HG02884 (cell line): ENCODE results near the gene SDSL.

Experiments used
- ATAC-seq: cut with Tn5 transposase; IDR thresholded peaks from one replicate; pipeline ENCODE4 v1.9.1; 2021; ENCODE audit warnings: mild to moderate bottlenecking, moderate library complexity; ENCODE audit not compliant: unreplicated experiment

SDSL gene

GRCh38 chr12:113418213-113418879 is 3.8 kb upstream of the SDSL start:
- ATAC-seq: no peak

- no peak for ATAC-seq
These were observed 1.1 kb upstream of the SDSL start for GRCh38 chr12:113420996-113421595.

- ATAC-seq: no peak
These were observed 898 bp downstream of the SDSL start for GRCh38 chr12:113422886-113423669.

GRCh38 chr12:113424456-113424855 is 2.3 kb downstream of the SDSL start:
- ATAC-seq: no peak

GRCh38 chr12:113424915-113425823 is 3.0 kb downstream of the SDSL start:
- no peak for ATAC-seq

- ATAC-seq: no peak
These were observed 3.8 kb downstream of the SDSL start for GRCh38 chr12:113425960-113426453.

- no peak for ATAC-seq
These were observed 5.7 kb downstream of the SDSL start for GRCh38 chr12:113427882-113428281.

GRCh38 chr12:113428482-113428881 is 6.3 kb downstream of the SDSL start:
- ATAC-seq: no peak

GRCh38 chr12:113432986-113433385 is 10.8 kb downstream of the SDSL start:
- ATAC-seq: no peak

GRCh38 chr12:113435367-113435766 is 13.2 kb downstream of the SDSL start:
- no peak for ATAC-seq

- no peak for ATAC-seq
These were observed 14.4 kb downstream of the SDSL start for GRCh38 chr12:113436586-113436985.

- no peak for ATAC-seq
These were observed 15.0 kb downstream of the SDSL start for GRCh38 chr12:113436993-113437728.

GRCh38 chr12:113437729-113438100 is 15.5 kb downstream of the SDSL start:
- ATAC-seq: no peak

- ATAC-seq: no peak
These were observed 16.5 kb downstream of the SDSL start for GRCh38 chr12:113438523-113439300.

- ATAC-seq: no peak
These were observed 17.1 kb downstream of the SDSL start for GRCh38 chr12:113439301-113439597.

- no peak for ATAC-seq
These were observed 17.4 kb downstream of the SDSL start for GRCh38 chr12:113439606-113440030.

- ATAC-seq: no peak
These were observed 18.2 kb downstream of the SDSL start for GRCh38 chr12:113440336-113440735.

GRCh38 chr12:113440947-113441782 is 19.0 kb downstream of the SDSL start:
- no peak for ATAC-seq
